Fibroblast of lung (primary cell): ENCODE data around the gene COL19A1.

Experiments
- EZH2 ChIP-seq: IDR thresholded peaks from 2 replicates; pipeline ENCODE4 v1.5.1; 2012; ENCODE audit warnings: low read length, control low read depth, mild to moderate bottlenecking; ENCODE audit errors: missing control alignments
- TF ChIP-seq, protein P1 (sequence below), 2 donors: IDR thresholded peaks in 1 of 2; conservative IDR thresholded peaks in 1 of 2; 1 replicate in 1 of 2; 2 replicates in 1 of 2; pipeline ENCODE4 v1.5.1; 2011 to 2012; ENCODE audit warnings: low read length in 2 of 2, control low read depth in 1 of 2, inconsistent platforms in 1 of 2, low read depth in 1 of 2, mild to moderate bottlenecking in 1 of 2

DNA sequence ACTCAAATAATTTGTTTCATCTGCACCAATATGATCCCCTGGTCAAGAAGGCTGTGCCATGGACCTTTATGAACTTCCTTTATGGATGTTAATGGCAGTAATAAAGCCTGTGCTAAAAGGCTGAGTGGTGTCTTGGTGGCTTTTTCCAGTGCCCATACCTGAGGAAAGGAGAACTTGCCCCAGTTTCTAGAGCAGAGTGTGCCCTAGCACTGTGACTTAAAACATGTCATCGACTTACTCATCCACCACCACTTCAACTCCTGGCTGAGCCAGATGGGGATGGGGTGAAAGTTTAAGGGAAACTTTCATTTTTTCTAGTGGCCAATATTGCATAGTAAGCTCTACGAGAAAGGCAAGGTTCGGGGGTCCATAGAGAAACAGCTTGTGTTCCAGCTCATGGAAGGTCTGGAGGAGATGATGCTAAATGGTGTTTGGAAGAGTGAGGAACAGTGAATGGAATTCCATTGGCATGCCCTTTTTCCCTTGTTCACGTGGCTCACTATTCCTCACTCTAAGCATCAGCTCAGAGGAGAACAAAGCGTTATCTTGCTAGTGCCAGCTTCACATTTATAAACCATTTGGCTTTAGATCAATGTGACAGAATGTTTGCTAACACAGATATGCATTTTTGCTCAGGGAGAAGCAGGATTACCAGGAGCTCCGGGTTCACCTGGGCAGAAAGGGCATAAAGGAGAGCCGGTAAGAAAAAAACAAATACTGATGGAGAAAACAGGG is 71.2 kb downstream of the COL19A1 start:
- TF ChIP-seq, protein P1, sequence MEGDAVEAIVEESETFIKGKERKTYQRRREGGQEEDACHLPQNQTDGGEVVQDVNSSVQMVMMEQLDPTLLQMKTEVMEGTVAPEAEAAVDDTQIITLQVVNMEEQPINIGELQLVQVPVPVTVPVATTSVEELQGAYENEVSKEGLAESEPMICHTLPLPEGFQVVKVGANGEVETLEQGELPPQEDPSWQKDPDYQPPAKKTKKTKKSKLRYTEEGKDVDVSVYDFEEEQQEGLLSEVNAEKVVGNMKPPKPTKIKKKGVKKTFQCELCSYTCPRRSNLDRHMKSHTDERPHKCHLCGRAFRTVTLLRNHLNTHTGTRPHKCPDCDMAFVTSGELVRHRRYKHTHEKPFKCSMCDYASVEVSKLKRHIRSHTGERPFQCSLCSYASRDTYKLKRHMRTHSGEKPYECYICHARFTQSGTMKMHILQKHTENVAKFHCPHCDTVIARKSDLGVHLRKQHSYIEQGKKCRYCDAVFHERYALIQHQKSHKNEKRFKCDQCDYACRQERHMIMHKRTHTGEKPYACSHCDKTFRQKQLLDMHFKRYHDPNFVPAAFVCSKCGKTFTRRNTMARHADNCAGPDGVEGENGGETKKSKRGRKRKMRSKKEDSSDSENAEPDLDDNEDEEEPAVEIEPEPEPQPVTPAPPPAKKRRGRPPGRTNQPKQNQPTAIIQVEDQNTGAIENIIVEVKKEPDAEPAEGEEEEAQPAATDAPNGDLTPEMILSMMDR (conservative IDR thresholded peaks at IDR 0.05 in 1 of 2, IDR thresholded peaks at IDR 0.05 in 1 of 2; ENCODE audit: low read depth in 1 of 2, low read length in 2 of 2), result no peak
- TF ChIP-seq EZH2, result no peak
